Brain microvascular endothelial cell (primary cell): ENCODE results near the gene LRRC71.

Experiments
- DNase-seq: peaks from one replicate; pipeline ENCODE4 v3.0.0-alpha.2; 2020
- H3K27ac ChIP-seq: fragments of 250-450 bp; sonication (Bioruptor Pico); 2 replicates; pipeline ENCODE4 v1.5.1; 2020; ENCODE audit warnings: mild to moderate bottlenecking, moderate library complexity
- H3K27me3 ChIP-seq: fragments of 250-450 bp; sonication (Bioruptor Pico); replicated peaks from 2 replicates; pipeline ENCODE4 v1.5.1; 2020; ENCODE audit warnings: mild to moderate bottlenecking
- H3K36me3 ChIP-seq: fragments of 250-450 bp; sonication (Bioruptor Pico); replicated peaks from 2 replicates; pipeline ENCODE4 v1.5.1; 2020; ENCODE audit warnings: mild to moderate bottlenecking
- H3K4me3 ChIP-seq: 2 replicates; pipeline ENCODE4 v1.5.1; 2011; ENCODE audit warnings: low read depth, mild to moderate bottlenecking, control low read depth, low read length, moderate library complexity
- CTCF ChIP-seq: IDR thresholded peaks from 2 replicates; pipeline ENCODE4 v1.5.1; 2011; ENCODE audit warnings: low read depth, mild to moderate bottlenecking, moderate library complexity, low read length, control low read depth, inconsistent platforms; ENCODE audit errors: missing control alignments
- in situ Hi-C: cut with HindIII; loops from 2 replicates; pipeline ENCODE4 v1.10.0; 2017; ENCODE audit warnings: low sequenced_read_pairs, low pct_ligation_motif_present

The LRRC71 gene

DNA sequence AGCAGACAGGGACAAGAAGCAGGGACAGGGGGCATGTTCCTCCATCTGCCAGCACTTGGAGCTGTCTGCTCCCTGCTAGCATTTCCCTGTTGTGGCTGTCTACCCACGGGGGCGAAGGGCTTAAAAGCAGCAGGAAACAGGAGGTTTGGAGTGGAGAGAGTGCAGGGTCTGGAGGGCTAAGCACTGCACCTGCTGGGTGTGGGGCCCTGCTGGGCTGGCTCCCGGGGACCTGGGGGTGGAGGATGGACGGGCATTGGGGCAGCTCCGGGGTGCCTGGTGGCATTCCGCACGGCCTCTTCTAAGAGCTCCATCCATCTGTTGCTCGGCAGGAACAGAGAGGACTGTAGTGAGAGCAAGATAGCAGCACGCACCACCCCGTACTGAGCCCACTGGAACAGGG, 21.2 kb downstream of the LRRC71 start:
- no peak overlapping the region for H3K27ac ChIP-seq
- no peak for TF ChIP-seq CTCF
- no peak for DNase-seq
- H3K27me3 ChIP-seq = no peaks in the 10 kb centered on the region
- in situ Hi-C loops = no loop called here
- H3K36me3 ChIP-seq = peaks cover 54% of the 10 kb centered on the region
- no peak overlapping the region for H3K4me3 ChIP-seq

GRCh38 chr1:156942176-156942575, 21.7 kb downstream of the LRRC71 start:
- TF ChIP-seq CTCF = no peak
- in situ Hi-C loops = no loop called here
- H3K36me3 ChIP-seq = peaks cover 57% of the 10 kb centered on the region
- no peak overlapping the region for H3K4me3 ChIP-seq
- H3K27ac ChIP-seq = no peak overlapping the region
- no peaks in the 10 kb centered on the region for H3K27me3 ChIP-seq
- DNase-seq = no peak

- peaks cover 58% of the 10 kb centered on the region for H3K36me3 ChIP-seq
- no peak overlapping the region for H3K27ac ChIP-seq
- H3K4me3 ChIP-seq = no peak overlapping the region
- no peaks in the 10 kb centered on the region for H3K27me3 ChIP-seq
- DNase-seq = no peak
- in situ Hi-C loops = no loop called here
- no peak for TF ChIP-seq CTCF
Measured at GRCh38 chr1:156942576-156942975, 22.1 kb downstream of the LRRC71 start.

DNA sequence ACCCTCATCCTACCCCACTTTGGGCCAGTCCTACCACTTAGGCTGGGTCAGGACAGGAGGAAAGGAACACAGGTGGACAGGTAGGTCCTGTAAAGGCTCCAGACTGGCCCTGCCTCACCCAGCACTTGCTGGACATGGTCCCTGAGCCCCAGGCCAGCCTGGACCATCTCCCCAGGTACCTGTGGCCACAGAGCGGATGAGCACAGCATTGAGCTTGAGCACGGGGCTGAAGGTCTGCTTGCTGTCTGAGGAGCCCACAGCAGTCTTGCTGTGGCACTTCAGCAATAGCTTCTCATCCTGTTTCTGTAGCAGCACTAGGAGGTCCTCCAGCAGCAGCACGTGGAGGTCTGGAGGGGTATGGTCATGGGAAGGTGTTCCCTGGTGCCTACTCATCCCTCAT, 23.3 kb downstream of the LRRC71 start:
- DNase-seq = no peak
- H3K36me3 ChIP-seq = peaks cover 65% of the 10 kb centered on the region
- in situ Hi-C loops = no loop called here
- no peaks in the 10 kb centered on the region for H3K27me3 ChIP-seq
- H3K4me3 ChIP-seq = no peak overlapping the region
- no peak overlapping the region for H3K27ac ChIP-seq
- TF ChIP-seq CTCF = no peak

DNA sequence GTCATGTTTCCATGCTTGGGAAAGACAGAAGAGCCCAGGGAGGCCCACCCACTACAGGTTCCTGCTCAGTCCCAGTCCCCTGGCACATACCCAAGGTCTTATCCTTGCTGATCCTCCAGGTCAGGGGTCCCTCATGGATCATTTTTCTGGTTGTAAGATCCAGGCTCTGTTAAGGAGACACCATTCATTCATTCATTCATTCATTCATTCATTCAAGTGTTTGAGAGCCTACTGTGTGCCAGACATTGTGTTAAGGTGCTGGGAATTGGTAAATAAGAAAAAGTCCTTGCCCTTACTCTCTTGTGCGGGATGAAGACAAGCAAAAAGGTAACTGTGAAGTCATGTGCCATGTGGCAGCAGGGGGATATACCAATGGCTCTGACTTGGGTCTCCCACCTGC, 23.8 kb downstream of the LRRC71 start:
- no peak for TF ChIP-seq CTCF
- Histone ChIP-seq H3K36me3 (peaks cover 66% of the 10 kb centered on the region), H3K27me3 (no peaks in the 10 kb centered on the region), H3K4me3 (no peak overlapping the region), H3K27ac (no peak overlapping the region)
- in situ Hi-C loops = no loop called here
- no peak for DNase-seq

- Histone ChIP-seq H3K4me3 (no peak overlapping the region), H3K27ac (no peak overlapping the region), H3K36me3 (peaks cover 67% of the 10 kb centered on the region), H3K27me3 (no peaks in the 10 kb centered on the region)
- no peak for TF ChIP-seq CTCF
- DNase-seq = no peak
- in situ Hi-C loops = no loop called here
Measured at GRCh38 chr1:156944848-156945247, 24.4 kb downstream of the LRRC71 start.
